Skin epidermis (tissue), 12 donors: Measurements from ENCODE around the gene KLHL7.

Source experiments
- H3K27ac ChIP-seq, 21 experiments: fragments of 200-600 bp; sonication (generic) in 11 of 21; one replicate each; pipeline ENCODE4 v1.5.0; 2020; ENCODE audit warnings: mild to moderate bottlenecking in 3 of 21, inconsistent platforms in 2 of 21, moderate library complexity in 2 of 21
- H3K4me3 ChIP-seq, 7 experiments: fragments of 200-600 bp; sonication (generic) in 2 of 7; one replicate each; pipeline ENCODE4 v1.5.0; 2020; ENCODE audit warnings: inconsistent platforms in 2 of 7, mild to moderate bottlenecking in 2 of 7, moderate library complexity in 1 of 7

KLHL7 gene, protein sequence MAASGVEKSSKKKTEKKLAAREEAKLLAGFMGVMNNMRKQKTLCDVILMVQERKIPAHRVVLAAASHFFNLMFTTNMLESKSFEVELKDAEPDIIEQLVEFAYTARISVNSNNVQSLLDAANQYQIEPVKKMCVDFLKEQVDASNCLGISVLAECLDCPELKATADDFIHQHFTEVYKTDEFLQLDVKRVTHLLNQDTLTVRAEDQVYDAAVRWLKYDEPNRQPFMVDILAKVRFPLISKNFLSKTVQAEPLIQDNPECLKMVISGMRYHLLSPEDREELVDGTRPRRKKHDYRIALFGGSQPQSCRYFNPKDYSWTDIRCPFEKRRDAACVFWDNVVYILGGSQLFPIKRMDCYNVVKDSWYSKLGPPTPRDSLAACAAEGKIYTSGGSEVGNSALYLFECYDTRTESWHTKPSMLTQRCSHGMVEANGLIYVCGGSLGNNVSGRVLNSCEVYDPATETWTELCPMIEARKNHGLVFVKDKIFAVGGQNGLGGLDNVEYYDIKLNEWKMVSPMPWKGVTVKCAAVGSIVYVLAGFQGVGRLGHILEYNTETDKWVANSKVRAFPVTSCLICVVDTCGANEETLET

DNA sequence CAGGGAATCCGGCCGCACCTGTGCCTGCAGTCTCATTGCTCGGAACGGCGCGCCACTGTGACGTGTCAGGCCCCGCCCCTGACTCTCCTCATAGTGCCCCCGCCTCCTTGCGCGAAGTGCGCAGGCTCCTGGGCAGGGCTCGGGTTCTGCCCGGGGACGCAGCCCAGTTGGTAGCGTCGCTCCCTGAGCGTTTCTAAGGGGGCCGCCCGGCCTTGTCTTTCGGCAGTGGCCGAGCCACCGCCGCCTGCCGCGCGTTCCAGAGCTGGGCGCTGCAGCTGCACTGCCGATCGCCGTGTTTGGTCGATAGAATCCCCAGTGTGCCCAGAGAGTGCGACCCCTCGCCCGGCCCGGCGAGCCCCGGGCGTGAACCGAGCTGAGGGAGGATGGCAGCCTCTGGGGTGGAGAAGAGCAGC is at the start of gene KLHL7:
Gene KLHL7, plus strand, starts transcription at position 142 of the 413 bp plus-strand sequence. Its CDS starts 242 bp downstream, at position 384.
- H3K4me3 ChIP-seq, result peak within 1 kb of the TSS; percentile 63 to 97 (median 79)
- peak within 1 kb of the TSS; percentile 27 to 97 (median 89) for H3K27ac ChIP-seq

DNA sequence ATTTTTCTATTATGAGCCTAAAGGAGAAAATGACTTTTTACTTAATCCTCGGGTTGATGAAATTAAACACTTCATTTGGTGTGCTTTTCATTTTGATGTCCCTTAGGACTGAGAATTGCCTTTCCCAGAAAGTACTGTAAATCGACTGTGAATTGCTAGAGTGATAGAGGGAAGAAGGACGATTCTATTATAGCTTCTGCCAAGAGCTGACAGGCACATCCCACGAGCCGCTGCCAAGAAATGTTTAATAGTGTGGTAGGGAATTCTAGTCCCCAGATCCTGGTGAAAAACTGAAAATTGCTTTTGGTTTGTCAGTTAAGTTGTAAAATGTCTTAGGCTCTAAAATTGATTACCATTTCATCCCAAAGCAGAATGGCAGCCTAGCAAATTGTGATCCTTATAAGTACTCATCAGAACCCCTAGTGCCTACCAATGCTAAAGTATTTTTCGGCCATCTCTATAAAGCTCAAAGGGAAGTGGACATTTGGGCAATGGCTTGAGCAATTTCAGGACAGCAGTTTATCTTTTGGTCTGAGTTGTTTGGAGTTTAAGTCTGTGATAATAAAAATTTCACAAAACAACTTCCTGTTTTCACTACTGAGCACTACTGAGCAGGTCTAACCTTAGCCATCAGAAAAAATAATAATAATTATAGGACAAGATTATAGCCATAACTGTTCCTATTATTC is 47.0 kb upstream of the KLHL7 start:
- Histone ChIP-seq H3K4me3 (no peak overlapping the region), H3K27ac (no peak overlapping the region)

DNA sequence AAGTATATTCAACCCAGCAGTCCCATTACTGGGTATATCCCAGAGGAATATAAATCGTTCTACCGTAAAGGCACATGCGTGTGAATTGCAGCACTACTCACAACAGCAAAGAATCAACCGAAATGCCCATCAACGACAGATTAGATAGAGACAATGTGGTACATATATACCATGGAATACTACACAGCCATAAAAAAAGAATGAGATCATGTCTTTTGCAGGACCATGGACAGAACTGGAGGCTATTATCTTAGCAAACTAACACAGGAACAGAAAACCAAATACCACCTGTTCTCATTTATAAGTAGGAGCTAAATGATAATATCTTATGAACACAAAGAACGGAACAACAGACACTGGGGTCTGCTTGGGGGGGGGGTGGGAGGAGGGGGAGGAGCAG is 44.3 kb upstream of the KLHL7 start:
- no peak overlapping the region for H3K4me3 ChIP-seq
- no peak overlapping the region for H3K27ac ChIP-seq

DNA sequence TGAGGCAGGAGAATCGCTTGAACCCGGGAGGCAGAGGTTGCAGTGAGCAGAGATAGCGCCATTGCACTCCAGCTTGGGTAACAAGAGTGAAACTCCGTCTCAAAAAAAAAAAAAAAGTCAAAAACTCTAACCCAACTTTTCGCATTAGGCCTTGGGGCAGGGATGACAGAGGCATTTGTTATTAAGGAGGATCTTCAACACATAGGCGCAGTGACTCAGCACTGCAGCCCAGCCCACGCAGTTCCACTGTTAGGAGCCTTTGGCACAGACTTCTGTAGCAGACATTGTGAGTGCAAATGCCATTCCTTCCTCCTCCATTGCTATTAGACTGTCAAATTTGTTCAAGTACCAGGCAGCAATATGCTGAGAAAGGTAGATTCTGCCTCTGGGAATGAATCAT is 43.1 kb upstream of the KLHL7 start:
- Histone ChIP-seq H3K4me3 (no peak overlapping the region), H3K27ac (no peak overlapping the region)

DNA sequence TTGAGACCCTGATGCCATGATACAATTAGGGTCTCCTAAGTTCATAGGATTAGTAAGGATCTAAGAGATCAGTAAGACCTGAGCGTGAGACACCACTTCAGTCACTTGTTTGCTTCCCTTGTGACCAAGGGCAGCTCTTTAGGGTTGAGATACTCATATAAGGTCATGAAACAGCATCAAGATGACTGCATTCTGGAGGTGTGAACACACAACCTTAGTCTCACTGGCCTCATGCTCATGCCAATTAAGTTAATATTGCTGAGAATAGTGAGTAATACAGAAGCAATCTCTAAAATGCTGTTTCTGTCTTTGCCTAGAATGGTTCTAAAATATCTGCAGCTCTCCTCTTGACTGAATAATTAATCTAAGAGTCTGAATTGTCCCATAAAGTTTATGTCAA is 39.6 kb upstream of the KLHL7 start:
- Histone ChIP-seq H3K4me3 (no peak overlapping the region), H3K27ac (no peak overlapping the region)

DNA sequence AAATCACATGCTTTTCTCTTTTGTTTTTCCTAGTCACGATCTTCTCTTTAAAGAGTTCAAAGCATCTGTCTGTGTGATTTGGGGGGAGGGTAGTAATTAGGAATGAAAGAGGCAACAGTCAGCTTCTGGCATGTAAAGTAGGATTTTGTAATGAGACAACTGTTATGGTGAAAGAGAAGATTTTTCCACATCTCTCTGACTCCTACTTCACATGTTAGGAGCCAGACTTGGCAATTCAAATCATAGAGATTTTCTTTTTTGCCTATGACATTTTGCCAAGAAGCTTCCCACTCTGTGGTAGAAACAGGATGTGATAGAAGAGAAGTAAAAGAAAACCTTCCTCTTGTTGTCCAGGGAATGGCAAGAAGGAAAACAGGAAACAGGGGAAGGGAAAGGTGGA is 38.3 kb upstream of the KLHL7 start:
- Histone ChIP-seq H3K4me3 (no peak overlapping the region), H3K27ac (peak overlapping the region in 4 of 21 experiments; percentile 54 to 67 (median 61))

DNA sequence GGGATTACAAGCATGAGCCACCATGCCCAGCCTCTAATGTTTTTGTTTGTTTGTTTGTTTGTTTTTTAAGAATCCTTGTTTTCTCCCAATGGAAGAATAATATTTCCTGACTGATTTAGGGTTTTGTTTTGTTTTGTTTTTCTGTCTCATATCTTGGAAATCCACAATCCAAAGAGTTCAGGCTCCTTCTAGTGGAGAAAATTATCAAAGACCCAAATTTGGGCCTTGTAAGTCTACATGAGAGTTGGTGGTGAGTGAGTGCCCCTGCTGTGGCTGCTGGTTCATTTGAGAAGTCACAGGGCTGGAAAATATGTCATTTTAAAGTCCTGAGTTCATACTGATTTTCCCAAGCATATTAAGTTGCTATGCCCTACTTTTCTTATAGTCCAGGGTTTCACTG is 33.5 kb upstream of the KLHL7 start:
- Histone ChIP-seq H3K27ac (peak overlapping the region in 2 of 21 experiments; percentile 1 to 21), H3K4me3 (no peak overlapping the region)

DNA sequence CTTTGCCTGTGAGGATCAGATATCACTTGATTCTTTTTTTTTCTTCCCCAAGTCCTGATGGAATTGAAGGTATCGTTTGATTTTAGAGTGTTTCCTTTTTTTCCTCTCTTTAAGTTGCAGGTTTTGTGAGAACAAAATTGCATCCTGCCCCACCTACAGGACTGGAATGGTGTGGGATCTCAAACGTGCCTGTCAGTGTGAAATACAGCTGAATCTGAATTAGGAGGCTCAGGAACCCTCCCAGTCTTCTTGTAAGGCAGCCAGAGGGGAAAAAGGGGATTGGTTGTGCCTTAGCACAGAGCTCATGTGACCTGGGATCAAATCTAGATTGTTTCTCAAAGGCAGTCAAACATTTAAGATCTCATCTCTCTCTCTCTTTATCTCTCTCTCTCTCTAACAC is 32.7 kb upstream of the KLHL7 start:
- H3K27ac ChIP-seq, result no peak overlapping the region
- no peak overlapping the region for H3K4me3 ChIP-seq

DNA sequence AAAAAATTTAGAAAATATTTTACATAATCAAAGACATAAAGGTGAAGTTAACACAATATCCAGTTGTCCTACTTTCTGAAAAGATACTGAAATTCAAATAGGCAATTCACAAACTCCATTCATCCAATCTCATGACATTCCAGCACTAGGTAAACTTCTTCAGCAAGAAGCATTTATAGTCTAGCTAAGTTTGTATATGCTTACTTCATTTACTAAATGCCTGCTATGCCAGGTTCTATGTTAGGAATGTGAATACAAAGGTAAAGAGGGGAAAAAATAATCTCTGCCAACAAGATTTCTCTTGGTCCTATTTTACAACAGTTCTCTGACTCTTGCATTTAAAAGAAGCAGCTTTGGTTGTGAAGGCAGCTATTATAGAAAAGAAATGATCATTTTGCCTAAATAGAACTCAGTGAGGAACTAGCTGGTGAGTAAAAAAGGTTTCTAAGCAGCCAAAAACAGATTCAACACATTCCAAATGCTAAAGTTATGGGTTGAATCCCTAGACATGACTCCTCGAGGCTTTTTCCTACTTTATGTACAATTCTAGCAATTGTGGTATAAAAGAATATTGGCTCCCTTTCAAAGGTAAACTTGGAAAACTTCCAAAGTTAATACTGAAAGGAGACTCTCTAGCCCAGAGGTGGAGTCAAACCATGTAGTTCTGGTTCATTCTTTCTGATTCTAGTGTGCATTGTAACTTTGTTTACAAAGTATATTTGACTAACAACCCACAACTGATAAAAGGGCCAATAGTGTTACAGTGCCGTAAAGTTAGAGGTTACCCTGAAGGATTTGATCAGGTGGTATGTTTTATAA is 30.9 kb upstream of the KLHL7 start:
- H3K4me3 ChIP-seq, result no peak overlapping the region
- H3K27ac ChIP-seq, result no peak overlapping the region

DNA sequence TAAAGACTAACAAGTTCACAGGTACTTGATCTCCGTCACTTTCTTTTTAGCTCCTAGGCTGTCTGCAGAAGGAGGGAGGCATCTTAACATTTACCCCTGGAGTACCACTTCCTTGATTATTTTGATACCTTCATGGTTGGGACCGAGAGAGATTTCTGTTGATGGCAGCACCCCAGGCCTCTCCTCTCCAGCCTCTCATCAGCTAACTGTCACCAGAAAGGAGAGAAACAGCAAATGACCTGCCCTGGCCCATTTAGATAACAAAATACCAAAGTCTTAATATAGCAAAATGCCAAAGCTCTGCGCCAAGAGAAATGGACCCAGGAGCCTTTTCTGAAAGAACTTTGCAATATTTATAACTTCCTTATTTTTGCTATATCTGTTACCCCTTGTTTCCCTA is 30.0 kb upstream of the KLHL7 start:
- no peak overlapping the region for H3K27ac ChIP-seq
- H3K4me3 ChIP-seq, result no peak overlapping the region

DNA sequence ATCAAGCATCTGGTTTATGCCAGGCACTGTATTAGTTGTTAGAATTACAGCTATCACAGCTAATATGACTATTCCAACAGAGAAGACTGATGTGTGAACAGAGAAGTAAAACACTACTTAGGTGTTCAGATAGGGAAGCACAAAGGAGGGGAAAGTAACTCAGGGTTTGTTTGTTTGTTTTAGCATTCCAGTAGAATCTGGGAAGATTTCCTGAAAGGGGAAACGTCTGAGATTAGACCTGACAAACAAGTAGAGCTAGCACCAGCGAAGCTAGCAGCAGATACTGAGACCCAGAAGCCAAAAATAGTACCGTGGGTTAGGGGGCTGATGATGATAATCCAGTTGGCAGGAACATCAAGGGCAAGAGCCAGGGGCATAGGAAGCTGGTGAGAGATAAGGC is 28.8 kb upstream of the KLHL7 start:
- no peak overlapping the region for H3K27ac ChIP-seq
- no peak overlapping the region for H3K4me3 ChIP-seq

DNA sequence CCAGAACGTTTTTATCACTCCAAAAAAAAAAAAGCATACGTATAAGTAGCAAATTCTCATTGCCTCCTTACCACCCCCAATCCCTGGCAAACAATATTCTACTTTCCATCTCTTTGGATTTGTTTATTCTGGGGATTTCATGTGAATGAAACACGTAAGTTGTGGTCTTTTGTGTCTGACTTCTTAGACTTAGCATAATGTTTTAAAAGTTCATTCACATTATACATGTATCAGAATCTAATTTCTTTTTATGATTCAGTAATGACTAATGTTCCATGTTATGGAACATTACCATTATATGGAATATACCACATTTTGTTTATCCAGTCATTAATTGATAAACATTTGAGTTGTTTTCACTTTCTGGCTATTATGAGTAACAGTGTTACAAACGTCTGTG is 12.5 kb upstream of the KLHL7 start:
- no peak overlapping the region for H3K27ac ChIP-seq
- no peak overlapping the region for H3K4me3 ChIP-seq

DNA sequence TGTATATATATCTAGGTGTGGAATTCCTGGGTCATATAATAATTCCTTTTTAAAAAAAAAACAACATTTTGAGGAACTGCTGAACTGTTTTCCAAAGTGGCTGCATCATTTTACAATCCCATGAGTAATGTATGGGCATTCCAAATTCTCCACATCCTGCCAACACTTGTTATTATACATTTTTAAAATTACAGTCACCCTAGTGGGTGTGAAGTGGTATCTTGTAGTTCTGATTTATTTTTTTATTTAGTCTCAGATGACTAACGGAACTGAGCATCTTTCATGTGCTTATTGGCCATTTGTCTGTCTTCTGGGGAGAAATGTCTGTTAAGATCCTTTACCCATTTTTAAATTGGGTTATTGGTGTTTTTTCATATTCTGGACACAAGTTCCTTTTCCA is 12.0 kb upstream of the KLHL7 start:
- Histone ChIP-seq H3K27ac (no peak overlapping the region), H3K4me3 (no peak overlapping the region)

DNA sequence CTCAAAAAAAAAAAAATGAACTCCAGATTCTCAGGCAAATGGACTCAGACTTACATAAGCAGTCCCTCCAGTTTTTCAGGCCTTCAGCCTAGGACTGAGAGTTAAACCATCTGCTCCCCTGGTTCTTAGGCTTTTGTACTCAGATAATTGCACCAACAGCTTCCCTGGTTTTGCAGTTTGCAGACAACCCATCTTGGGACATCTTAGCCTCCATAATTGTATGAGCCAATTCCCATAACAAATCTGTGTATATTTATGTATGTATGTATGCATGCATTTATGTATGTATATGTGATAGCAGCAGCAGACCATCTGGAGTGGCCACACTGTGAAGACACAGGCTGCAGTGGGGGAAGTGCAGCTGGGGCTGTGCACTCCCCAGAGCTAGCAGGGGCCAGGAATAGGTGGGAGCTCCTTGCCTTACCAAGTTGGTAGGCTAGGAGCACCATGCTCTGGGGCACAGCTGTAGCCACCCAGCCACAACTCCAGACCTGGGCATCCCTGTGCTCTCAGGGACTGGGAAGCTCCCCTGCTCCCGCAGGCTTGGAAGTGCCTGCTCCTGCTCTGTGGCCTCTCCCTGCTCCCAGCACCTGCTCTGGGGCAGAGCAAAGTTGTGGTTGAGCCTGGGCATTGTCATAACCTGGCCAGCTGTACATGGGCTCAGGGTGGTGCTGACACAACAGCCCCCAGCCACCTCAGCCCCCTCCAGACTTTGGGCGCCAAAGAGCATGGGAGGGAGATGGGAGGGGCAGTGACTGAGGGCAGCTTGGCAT is 8.9 kb upstream of the KLHL7 start:
- H3K4me3 ChIP-seq, result no peak overlapping the region
- H3K27ac ChIP-seq, result no peak overlapping the region

DNA sequence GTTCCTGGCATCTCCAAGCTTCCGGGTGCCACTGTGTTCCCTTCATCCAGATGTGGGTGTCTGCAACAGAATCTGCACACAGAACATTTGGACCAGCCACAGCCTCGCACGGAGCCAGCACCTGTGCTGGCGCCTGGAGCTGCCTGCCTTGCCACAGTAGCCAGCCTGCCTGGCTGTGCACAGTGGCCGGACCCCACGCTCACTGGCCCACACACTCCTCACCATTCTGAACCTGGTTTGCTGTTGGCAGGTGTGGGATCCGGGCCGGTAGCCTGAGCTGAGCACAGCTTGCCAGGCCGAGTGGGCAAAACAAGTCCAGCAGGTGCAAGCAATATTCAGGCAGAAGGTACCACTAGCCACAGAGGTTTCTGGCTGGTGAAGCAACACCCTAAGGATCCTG is 7.6 kb upstream of the KLHL7 start:
- Histone ChIP-seq H3K4me3 (no peak overlapping the region), H3K27ac (no peak overlapping the region)

DNA sequence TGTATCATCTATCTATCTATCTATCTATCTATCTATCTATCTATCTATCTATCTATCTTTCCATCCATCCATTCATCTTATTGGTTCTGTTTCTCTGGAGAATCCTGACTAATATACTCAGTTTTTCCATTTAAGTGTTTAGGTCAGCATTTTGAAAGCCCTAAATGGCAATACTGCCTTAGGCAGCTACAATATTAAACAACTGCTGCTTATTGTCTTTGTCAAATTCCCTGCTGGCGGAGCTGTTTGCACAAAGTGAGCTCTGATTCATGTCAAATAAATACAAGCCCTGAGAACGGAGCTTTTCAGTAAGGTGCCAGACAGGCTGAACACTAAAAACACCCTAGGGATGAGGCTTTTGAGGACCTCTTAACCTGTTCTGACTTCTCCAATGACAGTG is 7.1 kb upstream of the KLHL7 start:
- Histone ChIP-seq H3K4me3 (no peak overlapping the region), H3K27ac (no peak overlapping the region)

DNA sequence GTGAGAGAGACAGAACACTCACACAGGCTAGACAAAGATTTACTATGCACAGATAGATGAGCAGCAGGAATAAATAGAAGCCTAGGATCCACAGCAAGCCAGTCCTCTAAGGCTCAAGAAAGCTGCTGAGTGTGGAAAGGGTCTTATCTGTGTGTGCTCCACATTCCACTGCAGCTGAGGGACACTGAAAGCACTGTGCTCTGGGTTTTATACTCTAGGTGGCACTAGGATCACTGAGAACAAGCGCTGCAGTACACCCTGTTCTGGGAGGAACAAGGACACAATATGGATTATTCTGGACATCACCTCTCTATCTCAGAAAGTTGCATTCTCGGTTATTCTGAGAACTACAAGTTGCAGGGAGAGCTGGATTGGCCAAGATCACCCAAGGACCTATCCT is 4.9 kb upstream of the KLHL7 start:
- Histone ChIP-seq H3K4me3 (no peak overlapping the region), H3K27ac (no peak overlapping the region)

DNA sequence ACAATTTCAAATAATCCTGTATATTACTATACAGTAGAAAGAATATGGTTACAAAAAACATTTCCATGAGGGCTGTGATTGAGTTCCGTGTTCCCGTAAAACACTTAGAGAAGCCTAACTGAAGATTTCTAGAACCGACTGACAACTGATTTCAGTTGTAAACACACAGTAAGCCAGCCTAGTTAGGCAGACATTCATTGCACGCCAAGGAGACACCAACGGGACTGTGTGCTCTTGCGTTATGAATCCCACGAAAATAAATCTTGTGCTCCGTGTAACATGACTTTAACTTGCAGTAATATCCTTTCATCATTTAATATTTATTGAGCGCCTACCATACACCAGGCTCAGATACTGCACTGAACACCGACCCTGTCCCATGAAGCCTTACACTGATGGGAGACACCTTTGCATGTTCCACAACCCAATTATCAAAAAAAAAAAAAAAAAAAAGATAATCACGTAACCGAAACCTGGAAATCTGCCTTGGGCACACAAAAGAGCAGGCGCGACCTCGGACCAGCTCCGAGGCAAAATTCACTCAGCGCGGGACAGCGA is 420 bp upstream of the KLHL7 start:
- Histone ChIP-seq H3K4me3 (peak overlapping the region; percentile 63 to 97 (median 79)), H3K27ac (peak overlapping the region in 18 of 21 experiments; percentile 62 to 97 (median 89))
